Activated B cell treated with CpG ODN at 0.5 μM for 24 hours (primary cell): ENCODE results near the gene FOXM1. TPM values are rescaled to one million over a fixed set of nuclear protein-coding genes. Genes with fewer than 3 reads are reported as not detected.

Experiments used
- ATAC-seq: fragments of 200-7000 bp; cut with Tn5 transposase; one replicate; pipeline ENCODE4 v1.10.0; 2021; ENCODE audit warnings: low read depth, mild to moderate bottlenecking, moderate library complexity
- CTCF ChIA-PET: fragments of 350-600 bp; sonication (Branson Sonifier 250); formaldehyde crosslinking; loops from one replicate; lab custom pipeline; 2021; ENCODE audit warnings: antibody characterized with exemption; lab: Charles Lee
- POLR2A ChIA-PET: fragments of 350-600 bp; sonication (Branson Sonifier 250); formaldehyde crosslinking; loops from one replicate; lab custom pipeline; 2021; ENCODE audit warnings: antibody characterized with exemption; lab: Charles Lee
- DNase-seq: peaks from one replicate; pipeline ENCODE4 v3.0.0; 2022
- H3K27ac Mint-ChIP-seq: one replicate; pipeline ENCODE4 v1.8.0; 2020; ENCODE audit warnings: mixed read lengths
- H3K27me3 Mint-ChIP-seq: one replicate; pipeline ENCODE4 v1.8.0; 2021; ENCODE audit warnings: mixed read lengths
- H3K36me3 Mint-ChIP-seq: one replicate; pipeline ENCODE4 v1.8.0; 2021; ENCODE audit warnings: low read depth, mixed read lengths
- H3K4me1 Mint-ChIP-seq: one replicate; pipeline ENCODE4 v1.8.0; 2021; ENCODE audit warnings: mixed read lengths
- H3K4me3 Mint-ChIP-seq: one replicate; pipeline ENCODE4 v1.8.0; 2020; ENCODE audit warnings: mild to moderate bottlenecking, mixed read lengths
- H3K9me3 Mint-ChIP-seq: one replicate; pipeline ENCODE4 v1.8.0; 2020; ENCODE audit warnings: mixed read lengths
- intact Hi-C: fragments of 100-400 bp; cut with micrococcal nuclease; formaldehyde crosslinking; loops from one replicate; pipeline ENCODE4 v1.15.1; 2024
- total RNA-seq: library from RNA; stranded (reverse); gene quantifications from 2 replicates; pipeline ENCODE4 v1.2.3, GENCODE V29; 2022
- TF ChIP-seq, protein P1 (sequence below): fragments of 200-600 bp; IDR thresholded peaks from one replicate; pipeline ENCODE4 v1.8.0; 2022; ENCODE audit warnings: antibody characterized with exemption, mild to moderate bottlenecking

The FOXM1 gene
- total RNA-seq, 1 donor from 2014 or later, result 2.8 TPM

DNA sequence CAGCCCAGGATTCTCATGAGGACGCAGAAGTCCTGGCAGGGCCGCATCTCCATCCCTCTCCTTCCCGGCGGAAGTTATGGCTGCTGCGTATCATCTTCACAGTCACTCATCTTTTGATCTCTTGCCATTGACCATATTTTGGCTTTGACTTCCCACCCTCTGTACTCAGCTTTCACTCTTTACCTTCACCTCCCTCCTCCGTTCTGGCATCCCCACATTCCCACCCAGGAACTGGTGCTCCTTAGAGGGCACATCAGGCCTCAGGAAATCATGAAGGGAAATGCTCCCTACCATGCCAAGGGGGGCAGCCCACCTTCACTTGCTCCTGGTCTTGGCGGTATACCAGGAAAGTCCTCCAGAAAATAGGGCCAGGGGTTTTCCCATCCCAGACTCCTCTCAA is 21.4 kb downstream of the FOXM1 start:
- H3K9me3 Mint-ChIP-seq, result no peaks in the 10 kb centered on the region
- H3K36me3 Mint-ChIP-seq, result peaks cover 26% of the 10 kb centered on the region
- ATAC-seq, result no peak
- intact Hi-C loops, result no loop called here
- H3K4me3 Mint-ChIP-seq, result no peak overlapping the region
- no peak overlapping the region for H3K27ac Mint-ChIP-seq
- DNase-seq, result no peak
- POLR2A ChIA-PET, result no interaction called here
- no peaks in the 10 kb centered on the region for H3K27me3 Mint-ChIP-seq
- peaks cover 2% of the 10 kb centered on the region for H3K4me1 Mint-ChIP-seq
- CTCF ChIA-PET, result interaction anchor here (1.9 kb wide), 1 partner anchor 89 kb away, joined by 6 read pairs; no protein-coding TSS in a partner anchor
- TF ChIP-seq, protein P1, sequence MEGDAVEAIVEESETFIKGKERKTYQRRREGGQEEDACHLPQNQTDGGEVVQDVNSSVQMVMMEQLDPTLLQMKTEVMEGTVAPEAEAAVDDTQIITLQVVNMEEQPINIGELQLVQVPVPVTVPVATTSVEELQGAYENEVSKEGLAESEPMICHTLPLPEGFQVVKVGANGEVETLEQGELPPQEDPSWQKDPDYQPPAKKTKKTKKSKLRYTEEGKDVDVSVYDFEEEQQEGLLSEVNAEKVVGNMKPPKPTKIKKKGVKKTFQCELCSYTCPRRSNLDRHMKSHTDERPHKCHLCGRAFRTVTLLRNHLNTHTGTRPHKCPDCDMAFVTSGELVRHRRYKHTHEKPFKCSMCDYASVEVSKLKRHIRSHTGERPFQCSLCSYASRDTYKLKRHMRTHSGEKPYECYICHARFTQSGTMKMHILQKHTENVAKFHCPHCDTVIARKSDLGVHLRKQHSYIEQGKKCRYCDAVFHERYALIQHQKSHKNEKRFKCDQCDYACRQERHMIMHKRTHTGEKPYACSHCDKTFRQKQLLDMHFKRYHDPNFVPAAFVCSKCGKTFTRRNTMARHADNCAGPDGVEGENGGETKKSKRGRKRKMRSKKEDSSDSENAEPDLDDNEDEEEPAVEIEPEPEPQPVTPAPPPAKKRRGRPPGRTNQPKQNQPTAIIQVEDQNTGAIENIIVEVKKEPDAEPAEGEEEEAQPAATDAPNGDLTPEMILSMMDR, result no peak

DNA sequence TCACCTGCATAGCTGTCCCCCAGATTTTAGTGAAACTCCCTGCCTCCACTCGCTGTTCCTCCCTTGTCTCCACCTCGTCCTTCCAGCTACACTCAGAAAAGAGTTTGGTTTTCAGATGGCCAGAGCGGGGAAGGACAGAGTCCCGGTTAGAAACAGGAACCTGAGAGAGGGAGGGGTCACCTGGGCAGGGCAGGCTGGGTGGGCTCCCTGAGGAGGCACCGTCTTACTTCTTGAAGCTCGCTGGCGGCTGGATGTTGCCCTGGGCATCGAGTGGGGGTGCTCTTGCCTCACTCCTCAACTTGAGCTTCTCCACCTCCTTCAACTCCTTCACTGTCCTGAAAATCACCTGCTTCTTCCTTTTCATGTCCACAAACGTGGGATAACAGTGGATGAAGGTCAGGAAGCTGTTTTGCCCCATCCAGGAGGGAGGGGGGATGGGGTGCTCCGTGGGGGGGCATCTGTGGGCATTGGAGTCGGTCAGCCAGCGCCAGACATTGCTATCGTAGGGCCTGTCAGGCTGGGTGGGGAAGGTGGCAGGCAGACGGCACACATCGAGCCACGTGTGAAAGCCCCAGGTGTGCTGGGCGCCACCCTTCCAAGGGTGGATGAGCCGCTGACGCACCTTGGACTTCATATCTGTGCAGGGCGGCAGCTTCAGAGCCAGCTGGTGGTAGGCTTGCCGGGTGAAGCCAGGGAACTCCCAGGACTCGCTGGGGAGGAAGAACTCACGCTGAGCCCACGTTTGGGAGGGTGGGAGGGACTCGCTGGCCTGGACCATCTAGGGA is 22.1 kb downstream of the FOXM1 start:
- ChIA-PET CTCF (interaction anchor here (1.0 to 1.9 kb wide), 5 partner anchors 9 to 187 kb away, joined by 3 to 8 read pairs (median 3); no protein-coding TSS in a partner anchor), POLR2A (no interaction called here)
- ATAC-seq, result no peak
- intact Hi-C loops, result no loop called here
- TF ChIP-seq, protein P1, result no peak
- H3K4me3 Mint-ChIP-seq, result no peak overlapping the region
- no peak overlapping the region for H3K27ac Mint-ChIP-seq
- H3K4me1 Mint-ChIP-seq, result peaks cover 2% of the 10 kb centered on the region
- H3K36me3 Mint-ChIP-seq, result peaks cover 26% of the 10 kb centered on the region
- H3K27me3 Mint-ChIP-seq, result no peaks in the 10 kb centered on the region
- no peak for DNase-seq
- no peaks in the 10 kb centered on the region for H3K9me3 Mint-ChIP-seq

DNA sequence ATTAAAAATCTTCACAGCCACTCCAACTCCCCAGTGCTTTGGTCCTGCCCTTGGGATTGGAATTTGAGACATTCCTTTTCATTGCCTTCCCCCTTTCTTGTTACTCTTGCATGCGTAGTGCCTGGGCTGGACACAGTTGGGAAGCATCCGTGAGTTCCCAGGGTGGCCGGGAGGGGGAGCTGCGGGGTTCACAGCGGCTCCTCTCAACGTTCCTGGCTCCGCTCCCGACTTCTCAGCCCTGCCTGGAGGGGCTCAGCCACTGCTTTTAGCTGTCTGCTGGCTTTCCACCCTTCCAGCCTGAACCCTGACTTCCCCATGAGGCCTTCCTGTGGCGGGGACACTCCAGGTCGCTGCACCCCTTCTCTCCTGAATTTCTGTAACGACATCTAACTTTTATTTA is 23.3 kb downstream of the FOXM1 start:
- peaks cover 32% of the 10 kb centered on the region for H3K36me3 Mint-ChIP-seq
- ChIA-PET POLR2A (interaction anchor here (0.7 kb wide), 1 partner anchor 58 kb away, joined by 3 read pairs; no protein-coding TSS in a partner anchor), CTCF (interaction anchor here (0.6 to 1.6 kb wide), 3 partner anchors 8 to 188 kb away, joined by 3 to 8 read pairs (median 4); no protein-coding TSS in a partner anchor)
- H3K4me3 Mint-ChIP-seq, result no peak overlapping the region
- TF ChIP-seq, protein P1, result no peak
- intact Hi-C loops, result loop anchor here (1.0 to 2.0 kb wide), 2 partner anchors 91 to 187 kb away; no protein-coding TSS in a partner anchor
- DNase-seq (peak; percentile 28), ATAC-seq (peak; percentile 45)
- no peaks in the 10 kb centered on the region for H3K27me3 Mint-ChIP-seq
- no peaks in the 10 kb centered on the region for H3K9me3 Mint-ChIP-seq
- H3K27ac Mint-ChIP-seq, result no peak overlapping the region
- peaks cover 2% of the 10 kb centered on the region for H3K4me1 Mint-ChIP-seq

DNA sequence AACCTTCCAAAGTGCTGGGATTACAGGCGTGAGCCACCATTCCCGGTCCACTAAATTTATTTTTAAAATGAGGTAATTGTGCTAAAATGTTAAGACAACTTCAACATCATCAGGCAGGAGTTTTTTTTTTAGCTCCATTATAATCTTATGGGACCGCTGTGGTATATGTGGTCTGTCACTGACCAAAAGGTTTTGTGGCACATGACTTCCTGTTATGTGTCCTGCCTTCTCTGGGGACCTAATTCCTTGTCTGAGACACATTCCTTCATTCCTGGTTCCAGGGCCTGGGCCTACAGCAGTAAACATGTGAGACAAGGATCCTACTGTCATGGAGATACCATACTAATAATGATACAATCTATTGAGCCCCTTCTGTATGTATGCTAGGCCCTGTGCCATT is 25.0 kb downstream of the FOXM1 start:
- no peaks in the 10 kb centered on the region for H3K27me3 Mint-ChIP-seq
- DNase-seq, result no peak
- no peak overlapping the region for H3K27ac Mint-ChIP-seq
- H3K9me3 Mint-ChIP-seq, result no peaks in the 10 kb centered on the region
- no peak overlapping the region for H3K4me3 Mint-ChIP-seq
- ChIA-PET POLR2A (interaction anchor here (0.6 kb wide), 1 partner anchor 17 kb away, joined by 4 read pairs; the partner anchor contains the start of gene NRIP2), CTCF (interaction anchor here (1.2 kb wide), 1 partner anchor 92 kb away, joined by 5 read pairs; no protein-coding TSS in a partner anchor)
- peaks cover 2% of the 10 kb centered on the region for H3K4me1 Mint-ChIP-seq
- TF ChIP-seq, protein P1, result no peak
- intact Hi-C loops, result loop anchor here (2.0 kb wide), 1 partner anchor 189 kb away; no protein-coding TSS in a partner anchor
- H3K36me3 Mint-ChIP-seq, result peaks cover 31% of the 10 kb centered on the region
- no peak for ATAC-seq

DNA sequence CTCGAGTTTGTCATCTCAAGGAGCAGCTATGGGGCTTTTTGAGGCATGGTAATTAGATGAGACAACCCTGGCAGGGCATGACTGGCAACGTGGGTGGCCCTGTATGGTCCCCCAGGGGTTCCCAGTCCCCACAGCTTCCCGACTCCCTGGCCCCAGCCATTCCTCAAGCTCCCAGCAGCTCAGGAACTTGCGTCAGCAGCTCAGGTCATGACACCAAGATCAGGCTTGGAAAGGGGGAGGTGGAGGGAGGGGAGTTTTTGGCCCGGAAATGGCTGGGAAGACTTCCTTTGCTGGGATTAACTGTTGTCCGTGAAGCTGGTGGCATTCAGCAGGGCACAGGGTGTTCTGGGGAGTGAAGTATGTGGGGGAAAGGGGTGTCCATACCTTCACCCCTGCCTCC is 31.7 kb downstream of the FOXM1 start:
- POLR2A ChIA-PET, result no interaction called here
- no peak for DNase-seq

More for the DNA sequence above, 31.7 kb downstream of the FOXM1 start:
- intact Hi-C loops, result no loop called here
- H3K27ac Mint-ChIP-seq, result no peak overlapping the region
- CTCF ChIA-PET, result interaction anchor here (0.8 to 1.9 kb wide), 4 partner anchors 99 to 197 kb away, joined by 3 to 10 read pairs (median 6); no protein-coding TSS in a partner anchor
- H3K4me1 Mint-ChIP-seq, result no peaks in the 10 kb centered on the region
- ATAC-seq, result no peak
- no peaks in the 10 kb centered on the region for H3K9me3 Mint-ChIP-seq
- TF ChIP-seq, protein P1, result no peak
- peaks cover 58% of the 10 kb centered on the region for H3K36me3 Mint-ChIP-seq
- no peaks in the 10 kb centered on the region for H3K27me3 Mint-ChIP-seq
- no peak overlapping the region for H3K4me3 Mint-ChIP-seq
